Nasal cavity respiratory epithelium epithelial cell of viscerocranial mucosa (primary cell): ENCODE measurements around the gene MOSMO. TPM values are rescaled to one million over a fixed set of nuclear protein-coding genes. Genes with fewer than 3 reads are reported as not detected.

Source experiments
- total RNA-seq: library from RNA; depleted of rRNA; stranded (reverse); fragments of >200 nt; gene quantifications from 2 replicates; pipeline ENCODE4 v1.2.3, GENCODE V29; 2014

The MOSMO gene
- total RNA-seq, result 11.5 and 14.4 TPM in 2 replicates

GRCh38 chr16:22007509-22008214 lies at the start of gene MOSMO:
TSS of gene MOSMO (plus strand) at chr16:22008111. CDS start at chr16:22008302, 191 bp downstream.

GRCh38 chr16:22092143-22092933 lies 84.4 kb downstream of the MOSMO start, which contains the start of gene VWA3A:
TSS of gene VWA3A (plus strand) at chr16:22092541. CDS start at chr16:22092638, 97 bp downstream.

Other genes with a start within 250 kb of the MOSMO start
- gene NPIPB4, start 150.4 kb upstream of the MOSMO start, total RNA-seq, result 18.5 and 47.0 TPM in 2 replicates
- gene UQCRC2, start 54.8 kb upstream of the MOSMO start, total RNA-seq, result 219 and 227 TPM in 2 replicates
- gene PDZD9, start 7.0 kb upstream of the MOSMO start, total RNA-seq, result not detected in 2 replicates
- not detected in 2 replicates for gene VWA3A, start 84.4 kb downstream of the MOSMO start, total RNA-seq
- gene SDR42E2, start 154.4 kb downstream of the MOSMO start, total RNA-seq, result not detected in 2 replicates
- gene EEF2K, start 198.2 kb downstream of the MOSMO start, total RNA-seq, result 7.9 and 15.7 TPM in 2 replicates